Omental fat pad (tissue), 4 donors: ENCODE results near the gene ZMIZ1. TPM values are rescaled to one million over a fixed set of nuclear protein-coding genes. Genes with fewer than 3 reads are reported as not detected.

Experiments
- ATAC-seq: fragments of 150-250 bp; one replicate; pipeline ENCODE4 v1.9.1; 2016; ENCODE audit warnings: mild to moderate bottlenecking, moderate library complexity; ENCODE audit not compliant: low FRiP score
- DNase-seq: peaks from one replicate; pipeline ENCODE4 v3.0.0-alpha.2; 2019; ENCODE audit warnings: low spot score
- total RNA-seq, 4 donors: library from RNA; depleted of rRNA; stranded (reverse); fragments of >200 nt; gene quantifications; one replicate each; pipeline ENCODE4 v1.1.0, GENCODE V29; 2016
- TF ChIP-seq, protein P1 (sequence below), 3 donors: fragments of 450-650 bp; IDR thresholded peaks; one replicate each; pipeline ENCODE4 v1.5.1; 2016 to 2017; ENCODE audit warnings: antibody characterized with exemption in 3 of 3, mild to moderate bottlenecking in 3 of 3, moderate library complexity in 2 of 3

Gene ZMIZ1
- total RNA-seq, 4 donors from 2014 or later = 24.2 to 64.8 (median 43.1) TPM

DNA sequence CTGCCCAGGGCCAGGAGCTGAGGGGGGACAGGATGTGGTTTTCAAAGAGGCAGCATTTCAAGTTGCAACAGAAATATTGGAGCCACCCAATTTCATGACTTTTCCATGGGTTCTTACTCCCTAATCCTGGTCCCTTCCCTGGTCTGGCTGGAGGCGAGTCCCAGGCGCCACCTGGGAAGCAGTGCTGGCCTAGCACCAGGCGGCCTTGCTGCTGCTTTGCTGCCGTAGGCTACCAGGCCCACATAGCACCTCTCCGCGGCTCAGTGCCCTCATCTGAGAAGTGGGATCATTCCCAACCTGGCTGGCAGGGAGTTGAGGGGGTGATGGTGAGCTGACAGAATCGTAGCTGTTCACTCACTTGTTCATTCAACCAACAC, 33.7 kb downstream of the ZMIZ1 start:
- ATAC-seq (no peak), DNase-seq (no peak)
- TF ChIP-seq, protein P1, sequence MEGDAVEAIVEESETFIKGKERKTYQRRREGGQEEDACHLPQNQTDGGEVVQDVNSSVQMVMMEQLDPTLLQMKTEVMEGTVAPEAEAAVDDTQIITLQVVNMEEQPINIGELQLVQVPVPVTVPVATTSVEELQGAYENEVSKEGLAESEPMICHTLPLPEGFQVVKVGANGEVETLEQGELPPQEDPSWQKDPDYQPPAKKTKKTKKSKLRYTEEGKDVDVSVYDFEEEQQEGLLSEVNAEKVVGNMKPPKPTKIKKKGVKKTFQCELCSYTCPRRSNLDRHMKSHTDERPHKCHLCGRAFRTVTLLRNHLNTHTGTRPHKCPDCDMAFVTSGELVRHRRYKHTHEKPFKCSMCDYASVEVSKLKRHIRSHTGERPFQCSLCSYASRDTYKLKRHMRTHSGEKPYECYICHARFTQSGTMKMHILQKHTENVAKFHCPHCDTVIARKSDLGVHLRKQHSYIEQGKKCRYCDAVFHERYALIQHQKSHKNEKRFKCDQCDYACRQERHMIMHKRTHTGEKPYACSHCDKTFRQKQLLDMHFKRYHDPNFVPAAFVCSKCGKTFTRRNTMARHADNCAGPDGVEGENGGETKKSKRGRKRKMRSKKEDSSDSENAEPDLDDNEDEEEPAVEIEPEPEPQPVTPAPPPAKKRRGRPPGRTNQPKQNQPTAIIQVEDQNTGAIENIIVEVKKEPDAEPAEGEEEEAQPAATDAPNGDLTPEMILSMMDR (IDR thresholded peaks at IDR 0.05) = no peak

DNA sequence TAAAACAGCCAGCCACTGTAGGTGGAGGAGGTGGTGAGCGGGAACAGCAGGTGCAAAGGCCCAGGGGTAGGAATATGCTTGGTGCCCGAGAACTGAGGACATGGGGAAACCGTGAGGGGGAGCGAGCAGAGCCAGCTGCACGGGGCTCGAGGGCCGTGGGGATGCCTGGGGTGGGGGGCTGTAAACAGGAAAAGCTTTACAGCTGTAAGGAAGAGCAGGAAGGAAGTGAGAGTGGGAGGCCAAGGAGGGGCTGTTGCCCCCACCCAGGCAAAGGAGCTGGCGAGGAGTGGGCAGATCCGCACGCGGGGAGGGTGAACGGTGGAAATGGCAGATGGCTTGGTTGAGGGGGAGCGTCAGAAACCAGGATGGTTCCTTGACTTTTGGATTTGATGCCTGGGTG, 34.4 kb downstream of the ZMIZ1 start:
- DNase-seq (no peak), ATAC-seq (no peak)
- TF ChIP-seq, protein P1 (IDR thresholded peaks at IDR 0.05) = no peak

DNA sequence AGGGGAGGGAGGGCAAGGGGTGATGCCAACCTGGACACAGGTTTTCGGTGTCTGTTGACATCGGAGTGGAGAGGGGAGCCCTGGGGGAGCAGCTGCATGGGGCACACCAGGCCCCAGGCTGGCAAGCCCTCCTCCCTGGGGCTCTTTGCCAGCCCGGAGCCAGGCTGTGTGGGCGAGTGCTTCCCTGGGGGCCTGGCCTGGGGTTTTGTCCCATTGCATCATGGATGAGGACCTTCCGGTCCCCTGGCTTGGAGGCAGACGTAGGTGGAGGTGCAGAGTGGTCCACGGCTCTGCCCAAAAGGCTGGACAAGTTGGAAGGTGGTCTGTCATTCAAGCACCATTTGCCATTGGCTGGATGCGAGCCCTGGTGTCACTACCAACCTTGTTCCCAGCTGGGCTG, 34.8 kb downstream of the ZMIZ1 start:
- DNase-seq = no peak
- TF ChIP-seq, protein P1 (IDR thresholded peaks at IDR 0.05) = no peak
- no peak for ATAC-seq

DNA sequence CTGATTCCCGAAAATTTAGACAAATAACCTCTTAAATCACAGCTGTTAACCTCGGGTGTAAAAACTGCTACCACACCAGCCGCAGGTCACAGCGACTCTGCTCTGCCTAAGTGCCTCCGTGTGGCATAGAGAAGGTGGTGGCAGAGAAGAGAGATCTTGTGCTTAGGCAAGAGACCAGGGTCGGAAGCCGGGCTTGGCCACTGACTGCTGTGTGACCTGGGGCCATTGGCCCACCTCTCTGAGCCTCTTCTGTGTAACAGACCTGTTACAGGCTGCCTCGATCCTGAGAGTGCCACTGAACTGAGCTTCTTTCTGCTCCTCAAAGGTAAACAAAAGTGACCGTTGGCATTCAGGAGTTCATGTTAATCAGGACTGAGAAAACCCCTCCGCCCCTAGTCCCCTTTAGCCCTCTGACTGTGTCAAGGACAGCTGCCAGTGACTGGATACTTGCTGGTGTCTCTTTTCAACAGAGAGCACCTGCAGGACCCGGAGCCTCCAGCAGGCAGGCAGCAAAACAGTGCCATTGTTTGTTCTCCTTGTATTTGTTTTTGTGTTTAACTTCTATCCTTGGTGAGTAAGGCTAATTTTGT, 36.5 kb downstream of the ZMIZ1 start:
- TF ChIP-seq, protein P1 (IDR thresholded peaks at IDR 0.05) = no peak
- ATAC-seq = no peak
- no peak for DNase-seq

DNA sequence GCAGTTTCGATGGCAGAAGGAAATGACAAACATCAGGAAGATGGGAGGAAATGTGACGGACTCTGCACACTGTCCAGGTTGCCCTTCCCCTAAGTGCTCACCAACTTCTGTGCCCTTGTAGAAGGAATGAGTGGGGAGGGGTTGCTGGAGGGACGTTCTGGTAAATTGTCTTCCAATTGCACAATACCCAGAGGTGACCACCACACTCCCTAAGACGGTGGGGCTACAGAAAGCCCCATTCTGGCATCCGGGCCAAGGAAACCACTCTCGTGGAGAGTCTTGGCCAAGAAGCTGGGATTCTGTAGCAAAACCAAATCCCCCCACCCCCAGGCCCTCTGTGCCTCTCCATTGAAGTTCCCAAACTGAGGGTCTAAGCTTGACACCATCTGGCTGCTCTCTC, 37.1 kb downstream of the ZMIZ1 start:
- TF ChIP-seq, protein P1 (IDR thresholded peaks at IDR 0.05) = no peak
- no peak for ATAC-seq
- DNase-seq = no peak

DNA sequence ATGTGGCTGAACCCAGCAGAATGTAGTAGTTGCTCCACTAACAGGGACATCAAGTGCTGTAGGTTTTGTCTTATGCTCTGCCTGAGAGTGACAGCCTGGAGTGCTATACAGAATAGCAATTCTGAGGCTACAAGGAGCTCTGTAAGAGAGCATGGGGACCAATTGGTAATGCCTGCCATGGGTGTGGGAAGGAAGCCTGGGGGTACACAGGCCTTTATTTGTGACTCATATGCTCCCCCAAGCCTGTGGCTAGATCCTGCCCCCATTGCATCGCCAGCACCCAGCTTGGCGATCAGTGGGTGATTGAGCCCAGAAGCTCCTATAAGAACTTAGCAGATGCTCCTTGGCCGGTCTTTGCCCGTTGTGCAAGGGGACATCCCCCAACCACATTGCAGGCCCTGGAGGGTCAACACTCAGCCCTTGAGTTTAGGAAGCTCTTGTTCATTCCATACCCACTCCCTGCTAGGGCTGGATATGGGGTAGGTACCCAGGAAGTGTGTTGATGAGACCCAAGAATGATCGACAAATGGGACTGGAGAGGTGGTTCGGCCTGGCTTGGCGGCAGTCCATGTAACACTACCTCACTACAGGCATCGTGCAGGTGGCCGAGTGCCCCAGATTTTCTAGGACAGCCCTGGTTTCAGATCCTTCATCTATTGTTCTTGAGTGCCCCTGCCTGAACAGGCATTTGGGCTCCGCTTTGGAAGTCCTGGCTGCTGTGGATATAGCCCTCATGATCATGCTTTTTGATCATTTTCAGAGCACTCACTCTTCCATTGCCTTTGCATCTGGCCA, 37.7 kb downstream of the ZMIZ1 start:
- ATAC-seq (no peak), DNase-seq (no peak)
- TF ChIP-seq, protein P1 (IDR thresholded peaks at IDR 0.05) = no peak

DNA sequence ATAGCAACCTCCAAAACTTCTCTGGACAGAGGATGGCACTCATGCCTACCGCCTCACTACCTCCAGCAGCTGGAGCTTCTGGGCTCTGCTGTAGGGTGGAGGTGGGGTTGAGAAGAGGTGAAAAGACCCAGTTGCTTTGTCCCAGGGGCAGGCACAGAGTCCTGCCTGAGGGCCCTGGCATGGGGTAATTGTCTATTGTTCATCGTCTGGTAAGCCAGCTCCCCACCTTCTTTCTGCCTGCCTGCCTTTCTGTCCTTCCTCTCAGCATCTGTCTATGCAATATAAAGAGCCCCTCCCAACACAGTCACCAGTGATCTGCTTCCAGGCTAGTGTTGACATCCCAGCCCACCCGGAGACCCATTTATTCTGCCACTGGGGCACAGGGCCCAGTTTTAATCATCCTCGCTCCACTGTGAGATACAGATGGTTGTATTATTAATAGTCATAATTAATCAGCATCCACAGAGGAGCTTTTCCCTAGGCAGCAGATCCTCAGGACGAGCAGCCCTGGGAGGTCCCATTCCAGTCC, 39.0 kb downstream of the ZMIZ1 start:
- ATAC-seq (no peak), DNase-seq (no peak)
- TF ChIP-seq, protein P1 (IDR thresholded peaks at IDR 0.05) = no peak
